GM12873 (cell line): ENCODE data around the gene CMTM7.

ENCODE experiments used
- CTCF ChIP-seq: IDR thresholded peaks from 2 replicates; pipeline ENCODE4 v1.5.1; 2012; ENCODE audit warnings: low read depth, mild to moderate bottlenecking, moderate library complexity, low read length, control low read depth; ENCODE audit not compliant: insufficient read depth; ENCODE audit errors: missing control alignments

The CMTM7 gene

GRCh38 chr3:32454111-32454510, 62.5 kb downstream of the CMTM7 start:
- TF ChIP-seq CTCF, result no peak

GRCh38 chr3:32454731-32455608, 63.3 kb downstream of the CMTM7 start:
- TF ChIP-seq CTCF, result no peak

GRCh38 chr3:32455609-32456428, 64.2 kb downstream of the CMTM7 start:
- no peak for TF ChIP-seq CTCF

GRCh38 chr3:32456429-32457130, 64.9 kb downstream of the CMTM7 start:
- TF ChIP-seq CTCF, result no peak

- TF ChIP-seq CTCF, result no peak
These were observed 66.4 kb downstream of the CMTM7 start for GRCh38 chr3:32457971-32458471.

GRCh38 chr3:32459450-32459849, 67.8 kb downstream of the CMTM7 start:
- TF ChIP-seq CTCF, result no peak

GRCh38 chr3:32460031-32460749, 68.5 kb downstream of the CMTM7 start:
- TF ChIP-seq CTCF, result no peak
